Endodermal cell (in vitro differentiated cells): ENCODE data around the gene ERBB4. TPM values are rescaled to one million over a fixed set of nuclear protein-coding genes. Genes with fewer than 3 reads are reported as not detected.

Experiments used
- DNase-seq: peaks from one replicate; pipeline ENCODE4 v3.0.0-alpha.2; 2017
- H3K27ac ChIP-seq: 2 replicates; pipeline ENCODE4 v1.5.1; 2013; ENCODE audit warnings: mild to moderate bottlenecking, low read depth, low read length, moderate library complexity
- H3K27me3 ChIP-seq: 2 replicates; pipeline ENCODE4 v1.6.1; 2013; ENCODE audit warnings: mild to moderate bottlenecking, low read length, moderate library complexity; ENCODE audit not compliant: insufficient read depth, control insufficient read depth, poor library complexity, severe bottlenecking
- H3K36me3 ChIP-seq: 2 replicates; pipeline ENCODE4 v1.7.0; 2013; ENCODE audit warnings: mild to moderate bottlenecking, low read length, moderate library complexity; ENCODE audit not compliant: control insufficient read depth, insufficient read depth
- H3K4me1 ChIP-seq: one replicate; pipeline ENCODE4 v1.7.0; 2013; ENCODE audit warnings: low read length; ENCODE audit not compliant: control insufficient read depth, insufficient read depth
- H3K4me3 ChIP-seq: 2 replicates; pipeline ENCODE4 v1.5.1; 2013; ENCODE audit warnings: mild to moderate bottlenecking, low read length, moderate library complexity
- H3K9ac ChIP-seq: 2 replicates; pipeline ENCODE4 v1.6.1; 2013; ENCODE audit warnings: mild to moderate bottlenecking, low read length, moderate library complexity; ENCODE audit not compliant: poor library complexity, severe bottlenecking; ENCODE audit errors: extremely low read depth
- H3K9me3 ChIP-seq: 2 replicates; pipeline ENCODE4 v1.6.1; 2013; ENCODE audit warnings: mild to moderate bottlenecking, low read length, moderate library complexity; ENCODE audit not compliant: control insufficient read depth
- H3K27ac Mint-ChIP-seq: 2 replicates; pipeline ENCODE4 v1.8.0; 2020; ENCODE audit warnings: mixed read lengths
- H3K27me3 Mint-ChIP-seq: 2 replicates; pipeline ENCODE4 v1.8.0; 2021; ENCODE audit warnings: mild to moderate bottlenecking, mixed read lengths; ENCODE audit not compliant: insufficient read depth
- H3K36me3 Mint-ChIP-seq: 2 replicates; pipeline ENCODE4 v1.8.0; 2020; ENCODE audit warnings: low read depth, mixed read lengths
- H3K4me1 Mint-ChIP-seq: 2 replicates; pipeline ENCODE4 v1.8.0; 2020; ENCODE audit warnings: mixed read lengths
- H3K4me3 Mint-ChIP-seq: 2 replicates; pipeline ENCODE4 v1.8.0; 2020; ENCODE audit warnings: mild to moderate bottlenecking, moderate library complexity, mixed read lengths
- H3K9me3 Mint-ChIP-seq: 2 replicates; pipeline ENCODE4 v1.8.0; 2020; ENCODE audit warnings: mild to moderate bottlenecking, mixed read lengths
- WGBS, 2 experiments: methylation state at CpG; one replicate each; pipeline versions ENCODE4 v1.1.5 to v1.1.7; 2013; ENCODE audit warnings: missing lambda C conversion rate in 2 of 2, mixed read lengths in 1 of 2; ENCODE audit not compliant: insufficient coverage in 1 of 2, insufficient read length in 1 of 2; 5-methylcytosine and 5-hydroxymethylcytosine counted together
- total RNA-seq, 2 donors: library from RNA; stranded (reverse); fragmentation: NEBNext Ultra II Directional in 1 of 2; extraction: Animal tissue kit (Norgen Biotek cat#: 25700) in 1 of 2; gene quantifications; 2 replicates in 1 of 2; 3 replicates in 1 of 2; pipeline ENCODE4 v1.2.1, GENCODE V29; 2021
- TF ChIP-seq, protein P1 (sequence below): fragments of 200-600 bp; sonication (generic); conservative IDR thresholded peaks from 2 replicates; pipeline ENCODE4 v1.5.0; 2021; ENCODE audit warnings: antibody characterized with exemption, mild to moderate bottlenecking

ERBB4 gene
- total RNA-seq, 2 donors from 2014 or later, result 154 to 158 TPM

DNA sequence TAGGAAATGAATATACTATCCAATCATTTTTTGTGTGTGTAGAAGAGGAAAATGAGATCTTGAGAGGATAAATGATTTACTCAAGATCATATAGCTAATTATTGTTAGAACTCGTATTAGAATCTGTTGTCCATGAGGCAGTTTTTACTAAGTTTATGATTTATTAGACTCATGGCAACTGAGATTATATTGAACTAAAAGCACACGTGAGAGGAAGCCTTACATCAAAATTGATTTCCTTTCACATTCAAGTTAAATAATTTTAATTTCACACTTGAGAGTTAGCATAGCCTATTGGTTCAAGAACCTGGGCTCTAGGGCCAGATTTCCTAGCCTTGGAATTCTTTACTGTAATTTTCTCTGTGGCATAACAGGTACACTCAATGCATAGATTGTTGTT lies 552.3 kb downstream of the ERBB4 start:
- no peak overlapping the region for H3K27ac ChIP-seq
- DNase-seq, result no peak
- 95 to 100% methylated on average over 1 to 2 of the region's 2 CpGs for WGBS, 2 experiments
- no peak overlapping the region for H3K9ac ChIP-seq
- no peaks in the 10 kb centered on the region for H3K27me3 ChIP-seq
- H3K9me3 ChIP-seq, result no peaks in the 10 kb centered on the region
- no peaks in the 10 kb centered on the region for H3K36me3 ChIP-seq
- Mint-ChIP-seq H3K4me3 (no peak overlapping the region), H3K4me1 (no peaks in the 10 kb centered on the region), H3K9me3 (no peaks in the 10 kb centered on the region), H3K27ac (no peak overlapping the region), H3K27me3 (no peaks in the 10 kb centered on the region), H3K36me3 (no peaks in the 10 kb centered on the region)
- TF ChIP-seq, protein P1, sequence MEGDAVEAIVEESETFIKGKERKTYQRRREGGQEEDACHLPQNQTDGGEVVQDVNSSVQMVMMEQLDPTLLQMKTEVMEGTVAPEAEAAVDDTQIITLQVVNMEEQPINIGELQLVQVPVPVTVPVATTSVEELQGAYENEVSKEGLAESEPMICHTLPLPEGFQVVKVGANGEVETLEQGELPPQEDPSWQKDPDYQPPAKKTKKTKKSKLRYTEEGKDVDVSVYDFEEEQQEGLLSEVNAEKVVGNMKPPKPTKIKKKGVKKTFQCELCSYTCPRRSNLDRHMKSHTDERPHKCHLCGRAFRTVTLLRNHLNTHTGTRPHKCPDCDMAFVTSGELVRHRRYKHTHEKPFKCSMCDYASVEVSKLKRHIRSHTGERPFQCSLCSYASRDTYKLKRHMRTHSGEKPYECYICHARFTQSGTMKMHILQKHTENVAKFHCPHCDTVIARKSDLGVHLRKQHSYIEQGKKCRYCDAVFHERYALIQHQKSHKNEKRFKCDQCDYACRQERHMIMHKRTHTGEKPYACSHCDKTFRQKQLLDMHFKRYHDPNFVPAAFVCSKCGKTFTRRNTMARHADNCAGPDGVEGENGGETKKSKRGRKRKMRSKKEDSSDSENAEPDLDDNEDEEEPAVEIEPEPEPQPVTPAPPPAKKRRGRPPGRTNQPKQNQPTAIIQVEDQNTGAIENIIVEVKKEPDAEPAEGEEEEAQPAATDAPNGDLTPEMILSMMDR, result no peak
- H3K4me3 ChIP-seq, result no peak overlapping the region
- no peaks in the 10 kb centered on the region for H3K4me1 ChIP-seq

DNA sequence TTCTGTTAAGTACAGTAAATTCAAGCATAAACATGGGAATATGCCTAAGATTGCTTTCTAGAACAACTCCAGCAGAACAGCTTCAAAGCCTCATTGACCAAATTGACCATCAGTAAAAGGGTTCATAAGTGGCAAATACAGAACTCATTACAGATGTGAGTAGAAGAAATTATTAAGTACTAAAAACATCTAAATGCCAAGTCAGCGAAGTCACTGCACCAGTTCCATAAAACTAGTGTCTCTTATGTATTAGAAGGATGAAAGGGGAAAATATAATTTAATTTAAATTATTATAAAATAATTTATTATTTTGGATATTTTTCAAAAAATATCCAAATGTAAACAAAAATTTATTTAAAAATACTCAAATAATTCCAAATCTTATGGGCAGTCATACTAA lies 553.2 kb downstream of the ERBB4 start:
- 100% methylated on average over 1 of the region's 1 CpG; no CpG with 5 or more reads in 1 of the 2 experiments for WGBS, 2 experiments
- H3K27me3 Mint-ChIP-seq, result no peaks in the 10 kb centered on the region
- no peaks in the 10 kb centered on the region for H3K36me3 Mint-ChIP-seq
- no peaks in the 10 kb centered on the region for H3K4me1 Mint-ChIP-seq
- no peaks in the 10 kb centered on the region for H3K9me3 Mint-ChIP-seq
- Histone ChIP-seq H3K9me3 (no peaks in the 10 kb centered on the region), H3K9ac (no peak overlapping the region), H3K27me3 (no peaks in the 10 kb centered on the region), H3K36me3 (no peaks in the 10 kb centered on the region), H3K4me1 (no peaks in the 10 kb centered on the region), H3K4me3 (no peak overlapping the region), H3K27ac (no peak overlapping the region)
- no peak for DNase-seq
- H3K27ac Mint-ChIP-seq, result no peak overlapping the region
- TF ChIP-seq, protein P1, result no peak
- no peak overlapping the region for H3K4me3 Mint-ChIP-seq

DNA sequence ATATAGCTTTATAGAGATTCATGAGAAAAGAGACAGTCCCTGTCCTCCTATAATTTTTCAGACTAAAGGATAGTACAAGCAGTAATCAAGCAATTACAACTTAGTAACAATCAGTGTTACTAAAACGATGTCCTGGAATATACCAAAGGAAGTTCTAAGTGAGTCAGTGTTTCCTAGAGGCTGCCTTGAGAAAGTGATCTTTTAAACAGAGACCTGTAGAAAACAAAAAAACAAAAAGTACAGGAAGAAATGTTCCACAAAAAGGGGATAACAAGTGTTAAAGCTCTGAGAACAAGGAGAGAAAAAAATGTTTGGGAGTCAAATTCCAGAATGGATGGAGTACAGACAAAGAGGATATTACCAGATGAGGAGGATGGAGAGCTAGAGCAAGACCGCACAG lies 556.4 kb downstream of the ERBB4 start:
- Mint-ChIP-seq H3K36me3 (no peaks in the 10 kb centered on the region), H3K9me3 (no peaks in the 10 kb centered on the region), H3K4me1 (no peaks in the 10 kb centered on the region), H3K27me3 (no peaks in the 10 kb centered on the region), H3K4me3 (no peak overlapping the region), H3K27ac (no peak overlapping the region)
- no peaks in the 10 kb centered on the region for H3K9me3 ChIP-seq
- TF ChIP-seq, protein P1, result no peak
- 92 to 100% methylated on average over 1 to 2 of the region's 2 CpGs for WGBS, 2 experiments
- no peak for DNase-seq
- H3K4me3 ChIP-seq, result no peak overlapping the region
- H3K36me3 ChIP-seq, result no peaks in the 10 kb centered on the region
- H3K4me1 ChIP-seq, result no peaks in the 10 kb centered on the region
- H3K27ac ChIP-seq, result no peak overlapping the region
- no peaks in the 10 kb centered on the region for H3K27me3 ChIP-seq
- H3K9ac ChIP-seq, result no peak overlapping the region
